HG02938 (cell line): Measurements from ENCODE around the gene ABCC2.
"Not testable (repeated sequence)": the region's sequence is repeated elsewhere in the genome, so short reads cannot be mapped to it uniquely, and the experiment has no call there.

Experiments
- ATAC-seq: cut with Tn5 transposase; IDR thresholded peaks from one replicate; pipeline ENCODE4 v1.9.1; 2021; ENCODE audit warnings: mild to moderate bottlenecking, moderate library complexity; ENCODE audit not compliant: unreplicated experiment

ABCC2 gene

GRCh38 chr10:99807786-99808185 is 25.3 kb downstream of the ABCC2 start:
- no peak for ATAC-seq

GRCh38 chr10:99808270-99808669 is 25.8 kb downstream of the ABCC2 start:
- ATAC-seq: no peak

GRCh38 chr10:99809481-99809880 is 27.0 kb downstream of the ABCC2 start:
- no peak for ATAC-seq

GRCh38 chr10:99809931-99810615 is 27.6 kb downstream of the ABCC2 start:
- ATAC-seq: no peak

GRCh38 chr10:99812177-99812576 is 29.7 kb downstream of the ABCC2 start:
- ATAC-seq: no peak

GRCh38 chr10:99814143-99814542 is 31.7 kb downstream of the ABCC2 start:
- no peak for ATAC-seq

GRCh38 chr10:99815621-99816020 is 33.2 kb downstream of the ABCC2 start:
- no peak for ATAC-seq

GRCh38 chr10:99827936-99828335 is 45.5 kb downstream of the ABCC2 start:
- no peak for ATAC-seq

GRCh38 chr10:99828464-99828863 is 46.0 kb downstream of the ABCC2 start:
- no peak for ATAC-seq

- no peak for ATAC-seq
These were observed 50.0 kb downstream of the ABCC2 start for GRCh38 chr10:99832439-99832838.

- ATAC-seq: no peak
These were observed 52.0 kb downstream of the ABCC2 start for GRCh38 chr10:99834410-99834809.

- ATAC-seq: no peak
These were observed 53.5 kb downstream of the ABCC2 start for GRCh38 chr10:99835947-99836346.

- no peak for ATAC-seq
These were observed 54.3 kb downstream of the ABCC2 start for GRCh38 chr10:99836711-99837110.

- ATAC-seq: not testable (repeated sequence)
These were observed 58.4 kb downstream of the ABCC2 start for GRCh38 chr10:99840859-99841258.

- ATAC-seq: no peak
These were observed 59.3 kb downstream of the ABCC2 start for GRCh38 chr10:99841746-99842145.

- no peak for ATAC-seq
These were observed 60.9 kb downstream of the ABCC2 start for GRCh38 chr10:99843310-99843709.

- no peak for ATAC-seq
These were observed 62.1 kb downstream of the ABCC2 start for GRCh38 chr10:99844433-99844955.

GRCh38 chr10:99845837-99846382 is 63.5 kb downstream of the ABCC2 start:
- ATAC-seq: peak; percentile 71

- no peak for ATAC-seq
These were observed 66.6 kb downstream of the ABCC2 start for GRCh38 chr10:99849057-99849456.

GRCh38 chr10:99849536-99849935 is 67.1 kb downstream of the ABCC2 start:
- ATAC-seq: no peak

- ATAC-seq: no peak
These were observed 67.8 kb downstream of the ABCC2 start for GRCh38 chr10:99850021-99850766.

- ATAC-seq: no peak
These were observed 68.4 kb downstream of the ABCC2 start for GRCh38 chr10:99850767-99851340.
